Astrocyte (in vitro differentiated cells and primary cell): ENCODE measurements around the gene AARS2. TPM values are rescaled to one million over a fixed set of nuclear protein-coding genes. Genes with fewer than 3 reads are reported as not detected.

Experiments
- DNase-seq: peaks from one replicate; pipeline ENCODE4 v3.0.0-alpha.2; 2010; ENCODE audit warnings: low read depth
- FAIRE-seq: peaks from 2 replicates; lab custom pipeline; 2011; peaks lifted over from hg19 to GRCh38; lab: Jason Lieb, UNC
- H2AFZ ChIP-seq: 2 replicates; pipeline ENCODE4 v1.6.0; 2012; ENCODE audit warnings: low read depth, low read length, inconsistent platforms
- H3K27ac ChIP-seq: 2 replicates; pipeline ENCODE4 v1.5.1; 2011; ENCODE audit warnings: low read depth, low read length, inconsistent platforms
- H3K27me3 ChIP-seq: 2 replicates; pipeline ENCODE4 v1.6.0; 2011; ENCODE audit warnings: low read length, inconsistent platforms; ENCODE audit not compliant: insufficient read depth
- H3K36me3 ChIP-seq: 2 replicates; pipeline ENCODE4 v1.5.1; 2011; ENCODE audit warnings: low read length, inconsistent platforms; ENCODE audit not compliant: insufficient read depth
- H3K4me1 ChIP-seq: 2 replicates; pipeline ENCODE4 v1.5.1; 2011; ENCODE audit warnings: low read length, inconsistent platforms; ENCODE audit not compliant: insufficient read depth
- H3K4me2 ChIP-seq: 2 replicates; pipeline ENCODE4 v1.6.0; 2012; ENCODE audit warnings: low read length, inconsistent platforms
- H3K4me3 ChIP-seq: 2 replicates; pipeline ENCODE4 v1.5.1; 2011; ENCODE audit warnings: low read depth, mild to moderate bottlenecking, low read length, inconsistent platforms; ENCODE audit not compliant: insufficient read depth
- H3K79me2 ChIP-seq: 2 replicates; pipeline ENCODE4 v1.6.0; 2012; ENCODE audit warnings: mild to moderate bottlenecking, low read length, inconsistent platforms; ENCODE audit not compliant: insufficient read depth
- H3K9ac ChIP-seq: 2 replicates; pipeline ENCODE4 v1.6.0; 2012; ENCODE audit warnings: mild to moderate bottlenecking, low read length, inconsistent platforms
- H3K9me3 ChIP-seq: 2 replicates; pipeline ENCODE4 v1.5.1; 2012; ENCODE audit warnings: low read depth, mild to moderate bottlenecking, low read length, inconsistent platforms; ENCODE audit not compliant: insufficient read depth
- H4K20me1 ChIP-seq: 2 replicates; pipeline ENCODE4 v1.6.0; 2012; ENCODE audit warnings: low read length, inconsistent platforms; ENCODE audit not compliant: insufficient read depth
- H3K27ac Mint-ChIP-seq: one replicate; pipeline ENCODE4 v1.8.0; 2021; ENCODE audit warnings: mild to moderate bottlenecking, mixed read lengths; ENCODE audit not compliant: unreplicated experiment
- H3K27me3 Mint-ChIP-seq: one replicate; pipeline ENCODE4 v1.8.0; 2021; ENCODE audit warnings: low read depth, mixed read lengths; ENCODE audit not compliant: unreplicated experiment
- H3K36me3 Mint-ChIP-seq: one replicate; pipeline ENCODE4 v1.8.0; 2021; ENCODE audit warnings: low read depth, mixed read lengths; ENCODE audit not compliant: unreplicated experiment
- H3K4me1 Mint-ChIP-seq: one replicate; pipeline ENCODE4 v1.8.0; 2021; ENCODE audit warnings: low read depth, mixed read lengths; ENCODE audit not compliant: unreplicated experiment
- H3K4me3 Mint-ChIP-seq: one replicate; pipeline ENCODE4 v1.8.0; 2021; ENCODE audit warnings: mild to moderate bottlenecking, moderate library complexity, mixed read lengths; ENCODE audit not compliant: unreplicated experiment
- H3K9me3 Mint-ChIP-seq: one replicate; pipeline ENCODE4 v1.8.0; 2021; ENCODE audit warnings: mild to moderate bottlenecking, mixed read lengths; ENCODE audit not compliant: unreplicated experiment
- CTCF ChIP-seq: IDR thresholded peaks from 2 replicates; pipeline ENCODE4 v1.5.1; 2011; ENCODE audit warnings: low read depth, mild to moderate bottlenecking, inconsistent platforms, low read length, moderate library complexity; ENCODE audit not compliant: insufficient read depth
- EZH2 ChIP-seq: IDR thresholded peaks from 2 replicates; pipeline ENCODE4 v1.6.1; 2012; ENCODE audit warnings: mild to moderate bottlenecking, low read length, inconsistent platforms; ENCODE audit not compliant: insufficient read depth
- total RNA-seq: library from RNA; stranded (reverse); gene quantifications from 2 replicates; pipeline ENCODE4 v1.2.1, GENCODE V29; 2021

AARS2 gene
- total RNA-seq, 1 donor from 2014 or later, result 12.3 TPM

GRCh38 chr6:44254191-44255104, 58.7 kb downstream of the AARS2 start:
- H3K4me1 Mint-ChIP-seq, result peaks cover 55% of the 10 kb centered on the region
- Histone ChIP-seq H3K27me3 (no peaks in the 10 kb centered on the region), H3K36me3 (peaks cover 46% of the 10 kb centered on the region), H3K4me3 (no peak overlapping the region), H2AFZ (no peak overlapping the region), H3K79me2 (peaks cover 73% of the 10 kb centered on the region), H3K4me2 (peak overlapping the region; percentile 100), H4K20me1 (peaks cover 75% of the 10 kb centered on the region), H3K27ac (no peak overlapping the region), H3K9me3 (no peaks in the 10 kb centered on the region), H3K4me1 (peaks cover 19% of the 10 kb centered on the region), H3K9ac (no peak overlapping the region)
- TF ChIP-seq EZH2 (no peak), CTCF (no peak)
- FAIRE-seq (no peak), DNase-seq (no peak)
- H3K9me3 Mint-ChIP-seq, result no peaks in the 10 kb centered on the region
- H3K27me3 Mint-ChIP-seq, result no peaks in the 10 kb centered on the region
- H3K27ac Mint-ChIP-seq, result peak overlapping the region; percentile 59
- H3K36me3 Mint-ChIP-seq, result peaks cover 28% of the 10 kb centered on the region
- peak overlapping the region; percentile 76 for H3K4me3 Mint-ChIP-seq

- FAIRE-seq, result no peak
- no peak overlapping the region for H2AFZ ChIP-seq
- peaks cover 84% of the 10 kb centered on the region for H4K20me1 ChIP-seq
- Mint-ChIP-seq H3K4me1 (peaks cover 62% of the 10 kb centered on the region), H3K36me3 (peaks cover 37% of the 10 kb centered on the region), H3K4me3 (peak overlapping the region; percentile 72), H3K9me3 (no peaks in the 10 kb centered on the region), H3K27me3 (no peaks in the 10 kb centered on the region), H3K27ac (peak overlapping the region; percentile 56)
- H3K36me3 ChIP-seq, result peaks cover 55% of the 10 kb centered on the region
- H3K9me3 ChIP-seq, result no peaks in the 10 kb centered on the region
- H3K4me1 ChIP-seq, result peaks cover 28% of the 10 kb centered on the region
- H3K9ac ChIP-seq, result peak overlapping the region; percentile 18
- H3K27me3 ChIP-seq, result no peaks in the 10 kb centered on the region
- H3K4me3 ChIP-seq, result no peak overlapping the region
- peak overlapping the region; percentile 5 for H3K4me2 ChIP-seq
- peak; percentile 21 for TF ChIP-seq CTCF
- no peak for TF ChIP-seq EZH2
- peaks cover 83% of the 10 kb centered on the region for H3K79me2 ChIP-seq
- no peak overlapping the region for H3K27ac ChIP-seq
- DNase-seq, result no peak
Observed at GRCh38 chr6:44253307-44254101, 59.6 kb downstream of the AARS2 start.
